Mucosa of rectum (tissue), 2 donors: Measurements from ENCODE around the gene SCN2A.

Experiments
- H3K27ac ChIP-seq, 2 donors: one replicate each; pipeline ENCODE4 v1.7.0; 2013; ENCODE audit warnings: inconsistent platforms in 2 of 2, low read depth in 2 of 2, low read length in 2 of 2
- H3K27me3 ChIP-seq, 2 donors: one replicate each; pipeline ENCODE4 v1.7.0; 2013; ENCODE audit warnings: low read length in 2 of 2; ENCODE audit not compliant: control insufficient read depth in 2 of 2, insufficient read depth in 2 of 2
- H3K36me3 ChIP-seq, 2 donors: one replicate each; pipeline ENCODE4 v1.7.0; 2013; ENCODE audit warnings: low read length in 2 of 2; ENCODE audit not compliant: control insufficient read depth in 2 of 2, insufficient read depth in 2 of 2
- H3K4me1 ChIP-seq, 2 donors: one replicate each; pipeline ENCODE4 v1.7.0; 2013; ENCODE audit warnings: low read length in 2 of 2, mild to moderate bottlenecking in 1 of 2; ENCODE audit not compliant: control insufficient read depth in 2 of 2, insufficient read depth in 2 of 2
- H3K4me3 ChIP-seq, 2 donors: one replicate each; pipeline ENCODE4 v1.7.0; 2013; ENCODE audit warnings: low read length in 2 of 2
- H3K9ac ChIP-seq, 2 donors: one replicate each; pipeline ENCODE4 v1.7.0; 2013; ENCODE audit warnings: low read length in 2 of 2, low read depth in 1 of 2, mild to moderate bottlenecking in 1 of 2
- H3K9me3 ChIP-seq, 2 donors: one replicate each; pipeline ENCODE4 v1.7.0; 2013; ENCODE audit warnings: low read length in 2 of 2; ENCODE audit not compliant: control insufficient read depth in 2 of 2
- donor health status: healthy.
- donor health status: Normal muscosa, but diverticular disease.

Gene SCN2A

GRCh38 chr2:165277860-165278656, 38.8 kb downstream of the SCN2A start:
- H3K27ac ChIP-seq = no peak overlapping the region
- no peaks in the 10 kb centered on the region for H3K9me3 ChIP-seq
- no peaks in the 10 kb centered on the region for H3K36me3 ChIP-seq
- H3K4me1 ChIP-seq = no peaks in the 10 kb centered on the region
- H3K27me3 ChIP-seq = no peaks in the 10 kb centered on the region
- no peak overlapping the region for H3K9ac ChIP-seq
- H3K4me3 ChIP-seq = no peak overlapping the region

GRCh38 chr2:165280356-165280755, 41.1 kb downstream of the SCN2A start:
- H3K9me3 ChIP-seq = no peaks in the 10 kb centered on the region
- no peaks in the 10 kb centered on the region for H3K36me3 ChIP-seq
- H3K4me3 ChIP-seq = no peak overlapping the region
- H3K27me3 ChIP-seq = no peaks in the 10 kb centered on the region
- no peaks in the 10 kb centered on the region for H3K4me1 ChIP-seq
- no peak overlapping the region for H3K27ac ChIP-seq
- no peak overlapping the region for H3K9ac ChIP-seq

- no peaks in the 10 kb centered on the region for H3K36me3 ChIP-seq
- no peaks in the 10 kb centered on the region for H3K9me3 ChIP-seq
- H3K4me1 ChIP-seq = no peaks in the 10 kb centered on the region
- no peak overlapping the region for H3K4me3 ChIP-seq
- H3K27ac ChIP-seq = no peak overlapping the region
- no peak overlapping the region for H3K9ac ChIP-seq
- H3K27me3 ChIP-seq = no peaks in the 10 kb centered on the region
These were observed 42.2 kb downstream of the SCN2A start for GRCh38 chr2:165281387-165281786.

GRCh38 chr2:165283342-165283741, 44.1 kb downstream of the SCN2A start:
- Histone ChIP-seq H3K9ac (no peak overlapping the region), H3K27ac (no peak overlapping the region), H3K9me3 (no peaks in the 10 kb centered on the region), H3K4me1 (no peaks in the 10 kb centered on the region), H3K36me3 (no peaks in the 10 kb centered on the region), H3K27me3 (no peaks in the 10 kb centered on the region), H3K4me3 (no peak overlapping the region)

GRCh38 chr2:165287094-165287778, 48.0 kb downstream of the SCN2A start:
- no peak overlapping the region for H3K9ac ChIP-seq
- H3K4me3 ChIP-seq = no peak overlapping the region
- no peaks in the 10 kb centered on the region for H3K27me3 ChIP-seq
- no peaks in the 10 kb centered on the region for H3K36me3 ChIP-seq
- H3K27ac ChIP-seq = no peak overlapping the region
- no peaks in the 10 kb centered on the region for H3K9me3 ChIP-seq
- no peaks in the 10 kb centered on the region for H3K4me1 ChIP-seq

GRCh38 chr2:165289069-165289468, 49.9 kb downstream of the SCN2A start:
- no peaks in the 10 kb centered on the region for H3K36me3 ChIP-seq
- no peak overlapping the region for H3K4me3 ChIP-seq
- no peak overlapping the region for H3K9ac ChIP-seq
- H3K27ac ChIP-seq = no peak overlapping the region
- no peaks in the 10 kb centered on the region for H3K9me3 ChIP-seq
- no peaks in the 10 kb centered on the region for H3K27me3 ChIP-seq
- H3K4me1 ChIP-seq = no peaks in the 10 kb centered on the region

- no peaks in the 10 kb centered on the region for H3K36me3 ChIP-seq
- H3K27ac ChIP-seq = no peak overlapping the region
- H3K27me3 ChIP-seq = no peaks in the 10 kb centered on the region
- H3K9ac ChIP-seq = no peak overlapping the region
- no peaks in the 10 kb centered on the region for H3K9me3 ChIP-seq
- no peaks in the 10 kb centered on the region for H3K4me1 ChIP-seq
- no peak overlapping the region for H3K4me3 ChIP-seq
These were observed 54.5 kb downstream of the SCN2A start for GRCh38 chr2:165293440-165294420.

- Histone ChIP-seq H3K4me3 (no peak overlapping the region), H3K36me3 (no peaks in the 10 kb centered on the region), H3K9ac (no peak overlapping the region), H3K9me3 (no peaks in the 10 kb centered on the region), H3K27ac (no peak overlapping the region), H3K27me3 (no peaks in the 10 kb centered on the region), H3K4me1 (no peaks in the 10 kb centered on the region)
These were observed 55.7 kb downstream of the SCN2A start for GRCh38 chr2:165294912-165295311.

GRCh38 chr2:165295643-165296042, 56.4 kb downstream of the SCN2A start:
- Histone ChIP-seq H3K4me1 (no peaks in the 10 kb centered on the region), H3K9me3 (no peaks in the 10 kb centered on the region), H3K9ac (no peak overlapping the region), H3K36me3 (no peaks in the 10 kb centered on the region), H3K27ac (no peak overlapping the region), H3K4me3 (no peak overlapping the region), H3K27me3 (no peaks in the 10 kb centered on the region)
